ENCODE results near the gene HLF.
"Not testable (repeated sequence)": the region's sequence is repeated elsewhere in the genome, so short reads cannot be mapped to it uniquely, and the experiment has no call there.

HLF gene

DNA sequence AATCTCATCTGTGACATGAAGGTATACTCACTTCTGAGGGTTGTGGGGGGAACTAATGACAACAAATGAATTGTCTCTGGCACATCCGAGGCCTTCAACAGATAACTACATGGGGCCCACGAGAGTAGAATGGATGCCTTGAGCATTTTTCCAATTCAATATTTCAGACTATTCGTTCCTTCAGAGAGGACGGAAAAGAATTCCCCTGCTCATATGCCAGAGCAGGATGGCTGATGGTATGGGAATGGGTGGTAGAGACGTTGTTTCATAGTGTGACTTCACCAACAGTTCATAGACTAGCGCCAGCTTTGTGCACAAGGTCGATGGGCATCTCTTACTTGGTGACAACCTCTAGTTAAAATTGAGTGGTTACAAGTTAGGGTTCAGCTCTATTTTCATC lies 61.3 kb downstream of the HLF start:
- TF ChIP-seq, protein P1, sequence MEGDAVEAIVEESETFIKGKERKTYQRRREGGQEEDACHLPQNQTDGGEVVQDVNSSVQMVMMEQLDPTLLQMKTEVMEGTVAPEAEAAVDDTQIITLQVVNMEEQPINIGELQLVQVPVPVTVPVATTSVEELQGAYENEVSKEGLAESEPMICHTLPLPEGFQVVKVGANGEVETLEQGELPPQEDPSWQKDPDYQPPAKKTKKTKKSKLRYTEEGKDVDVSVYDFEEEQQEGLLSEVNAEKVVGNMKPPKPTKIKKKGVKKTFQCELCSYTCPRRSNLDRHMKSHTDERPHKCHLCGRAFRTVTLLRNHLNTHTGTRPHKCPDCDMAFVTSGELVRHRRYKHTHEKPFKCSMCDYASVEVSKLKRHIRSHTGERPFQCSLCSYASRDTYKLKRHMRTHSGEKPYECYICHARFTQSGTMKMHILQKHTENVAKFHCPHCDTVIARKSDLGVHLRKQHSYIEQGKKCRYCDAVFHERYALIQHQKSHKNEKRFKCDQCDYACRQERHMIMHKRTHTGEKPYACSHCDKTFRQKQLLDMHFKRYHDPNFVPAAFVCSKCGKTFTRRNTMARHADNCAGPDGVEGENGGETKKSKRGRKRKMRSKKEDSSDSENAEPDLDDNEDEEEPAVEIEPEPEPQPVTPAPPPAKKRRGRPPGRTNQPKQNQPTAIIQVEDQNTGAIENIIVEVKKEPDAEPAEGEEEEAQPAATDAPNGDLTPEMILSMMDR (IDR thresholded peaks at IDR 0.05; ENCODE audit: low read depth, low read length) = no peak
- no peak overlapping the region for H3K4me3 ChIP-seq (replicated peaks in 1 of 2; ENCODE audit: low read depth in 2 of 2, low read length in 2 of 2)
- DNase-seq (ENCODE audit: low read depth in 2 of 2) = no peak

DNA sequence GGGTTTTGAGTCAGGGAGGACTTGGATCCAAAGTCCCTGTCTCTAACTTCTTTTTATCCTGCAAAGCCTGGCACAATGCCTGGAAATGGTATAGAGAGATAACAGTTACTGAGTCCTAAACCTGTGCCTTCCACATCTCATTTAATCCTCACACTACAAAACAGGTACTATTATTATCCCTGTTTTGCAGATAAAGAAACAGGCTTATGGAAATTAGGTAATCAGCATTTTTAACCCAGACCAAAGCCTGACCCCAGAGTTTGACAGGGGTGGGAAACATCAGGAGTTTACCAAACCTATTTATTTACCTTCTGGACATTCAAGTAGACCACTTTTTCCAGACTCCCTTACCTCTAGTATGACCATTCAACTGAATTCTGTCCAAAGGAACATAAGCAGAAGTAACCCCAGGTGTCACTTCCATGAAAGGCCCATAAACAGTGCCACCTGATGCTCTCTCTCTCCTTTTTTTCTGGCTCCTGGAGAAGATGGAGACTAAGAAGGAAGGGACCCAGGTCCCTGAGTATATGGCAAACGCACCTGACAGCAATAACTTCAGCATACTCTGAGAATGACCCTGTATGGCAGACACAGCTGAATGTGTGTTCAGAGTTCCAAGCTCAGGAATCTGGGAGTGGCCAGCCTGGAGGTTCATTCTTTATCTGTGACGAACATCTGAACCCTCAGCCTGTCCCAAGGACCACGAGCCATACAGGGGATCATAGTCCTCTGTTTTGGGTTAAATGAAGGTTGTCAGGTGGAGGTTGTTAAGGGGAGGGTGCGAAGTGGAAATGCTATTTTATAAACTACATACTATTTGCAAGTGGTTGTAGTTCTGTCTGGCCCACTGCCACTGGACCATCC lies 62.7 kb downstream of the HLF start:
- TF ChIP-seq, protein P1 (IDR thresholded peaks at IDR 0.05; ENCODE audit: low read depth, low read length) = no peak
- no peak for DNase-seq (ENCODE audit: low read depth in 2 of 2)
- no peak overlapping the region for H3K4me3 ChIP-seq (replicated peaks in 1 of 2; ENCODE audit: low read depth in 2 of 2, low read length in 2 of 2)

- H3K4me3 ChIP-seq (replicated peaks in 1 of 2; ENCODE audit: low read depth in 2 of 2, low read length in 2 of 2); DNase-seq (ENCODE audit: low read depth in 2 of 2): not testable (repeated sequence)
Observed at GRCh38 chr17:55328514-55328913, 63.8 kb downstream of the HLF start.

GRCh38 chr17:55330344-55330933 lies 65.7 kb downstream of the HLF start:
- TF ChIP-seq, protein P1 (IDR thresholded peaks at IDR 0.05; ENCODE audit: low read depth, low read length) = no peak
- H3K4me3 ChIP-seq (replicated peaks in 1 of 2; ENCODE audit: low read depth in 2 of 2, low read length in 2 of 2) = no peak overlapping the region
- DNase-seq (ENCODE audit: low read depth in 2 of 2) = no peak

- TF ChIP-seq, protein P1 (IDR thresholded peaks at IDR 0.05; ENCODE audit: low read depth, low read length) = no peak
- no peak for DNase-seq (ENCODE audit: low read depth in 2 of 2)
- no peak overlapping the region for H3K4me3 ChIP-seq (replicated peaks in 1 of 2; ENCODE audit: low read depth in 2 of 2, low read length in 2 of 2)
Observed at GRCh38 chr17:55332296-55333041, 67.7 kb downstream of the HLF start.

DNA sequence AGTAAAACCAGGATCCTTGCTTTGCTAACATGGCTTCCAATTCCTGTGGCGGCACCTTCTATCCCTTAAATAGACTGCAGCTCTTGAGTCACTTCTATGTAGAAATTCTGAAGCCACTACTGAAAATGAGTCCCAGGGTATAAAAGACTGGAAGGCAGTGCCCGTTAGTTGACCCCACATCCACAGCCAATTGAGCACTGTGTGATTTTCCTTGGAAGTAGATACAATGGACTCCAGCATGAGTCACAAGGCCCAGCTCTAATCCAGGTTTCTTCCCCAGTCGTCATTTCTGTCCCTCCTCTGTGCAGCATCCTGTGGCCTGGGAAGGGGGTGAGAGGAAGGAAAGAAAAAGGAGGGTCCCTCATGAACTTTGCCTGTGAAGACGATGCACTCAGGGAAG lies 69.5 kb downstream of the HLF start:
- DNase-seq (ENCODE audit: low read depth in 2 of 2) = peak; percentile 13 to 39
- no peak overlapping the region for H3K4me3 ChIP-seq (replicated peaks in 1 of 2; ENCODE audit: low read depth in 2 of 2, low read length in 2 of 2)
- TF ChIP-seq, protein P1 (IDR thresholded peaks at IDR 0.05; ENCODE audit: low read depth, low read length) = no peak
